ENCODE measurements around the gene SZT2. TPM values are rescaled to one million over a fixed set of nuclear protein-coding genes. Genes with fewer than 3 reads are reported as not detected.

Gene SZT2
- total and polyA plus RNA-seq, 2 of the 13 experiments (the other 11 are each of a cell fraction or from before 2014, with no cell fraction given): 8.0 to 8.8 TPM

GRCh38 chr1:43492826-43493225, 103.1 kb downstream of the SZT2 start:
- Histone ChIP-seq H3K79me2 (ENCODE audit: insufficient read depth, low read length) (no peaks in the 10 kb centered on the region), H4K20me1 (ENCODE audit: insufficient read depth, low read length) (no peaks in the 10 kb centered on the region), H3K4me1 (ENCODE audit: insufficient read depth, low read length) (peaks cover 20% of the 10 kb centered on the region), H3K9me3 (ENCODE audit: low read length) (peaks cover 8% of the 10 kb centered on the region; the same call in 1 of the 2 replicates), H3K36me3 (replicated peaks in 1 of 2; ENCODE audit: control insufficient read depth in 1 of 2, insufficient read depth in 2 of 2, low read length in 2 of 2) (no peaks in the 10 kb centered on the region), H3K27me3 (ENCODE audit: control insufficient read depth in 1 of 2, insufficient read depth in 2 of 2, low read length in 2 of 2) (no peaks in the 10 kb centered on the region), H3K9ac (ENCODE audit: insufficient read depth, low read depth, low read length) (no peak overlapping the region), H3K4me3 (replicated peaks in 1 of 3; ENCODE audit: insufficient read depth in 1 of 3, low read depth in 2 of 3, low read length in 3 of 3) (no peak overlapping the region), H3K4me2 (ENCODE audit: low read depth, low read length) (no peak overlapping the region), H2AFZ (ENCODE audit: low read length) (no peak overlapping the region), H3K27ac (ENCODE audit: extremely low read length, insufficient read depth, low read length) (no peak overlapping the region)
- FAIRE-seq (no peak), ATAC-seq (no peak), DNase-seq (ENCODE audit: low spot score) (no peak)
- ChIA-PET CTCF (ENCODE audit: low intra/inter-chr PET ratio, low total read pairs) (no interaction called here), POLR2A (no interaction called here)
- BruUV-seq (replicated peaks): no TSS peak
- TF ChIP-seq ZHX1 (CRISPR knock-in tag; IDR thresholded peaks at IDR 0.05; ENCODE audit: low read depth) (no peak), KAT7 (CRISPR knock-in tag; IDR thresholded peaks at IDR 0.05; ENCODE audit: borderline replicate concordance) (no peak), HES4 (CRISPR knock-in tag; IDR thresholded peaks at IDR 0.05; ENCODE audit: borderline replicate concordance) (no peak), ZNF101 (CRISPR knock-in tag; IDR thresholded peaks at IDR 0.05; ENCODE audit: borderline replicate concordance, low read depth) (no peak), SRF (IDR thresholded peaks at IDR 0.05; ENCODE audit: low read depth, low read length) (no peak)
- in situ Hi-C loops (cut with HindIII; ENCODE audit: extremely low pct_ligation_motif_present, low pct_unique_long_range_greater_than_20kb) (no loop called here), intact Hi-C loops (cut with micrococcal nuclease; ENCODE audit: unreplicated experiment) (no loop called here)
- WGBS (ENCODE audit: low lambda C conversion rate): 29% methylated on average over 2 of the region's 2 CpGs
